Stimulated activated CD8-positive, alpha-beta memory T cell treated with anti-CD3 and anti-CD28 coated beads, Interleukin-12 subunit alpha, Interleukin-12 subunit beta, amount 100 ng/mL, for 1 hour (primary cell): ENCODE measurements around the gene ABCF2.

Experiments
- DNase-seq: peaks from one replicate; pipeline ENCODE4 v3.0.0-alpha.2; 2020; ENCODE audit warnings: low read depth

Gene ABCF2

DNA sequence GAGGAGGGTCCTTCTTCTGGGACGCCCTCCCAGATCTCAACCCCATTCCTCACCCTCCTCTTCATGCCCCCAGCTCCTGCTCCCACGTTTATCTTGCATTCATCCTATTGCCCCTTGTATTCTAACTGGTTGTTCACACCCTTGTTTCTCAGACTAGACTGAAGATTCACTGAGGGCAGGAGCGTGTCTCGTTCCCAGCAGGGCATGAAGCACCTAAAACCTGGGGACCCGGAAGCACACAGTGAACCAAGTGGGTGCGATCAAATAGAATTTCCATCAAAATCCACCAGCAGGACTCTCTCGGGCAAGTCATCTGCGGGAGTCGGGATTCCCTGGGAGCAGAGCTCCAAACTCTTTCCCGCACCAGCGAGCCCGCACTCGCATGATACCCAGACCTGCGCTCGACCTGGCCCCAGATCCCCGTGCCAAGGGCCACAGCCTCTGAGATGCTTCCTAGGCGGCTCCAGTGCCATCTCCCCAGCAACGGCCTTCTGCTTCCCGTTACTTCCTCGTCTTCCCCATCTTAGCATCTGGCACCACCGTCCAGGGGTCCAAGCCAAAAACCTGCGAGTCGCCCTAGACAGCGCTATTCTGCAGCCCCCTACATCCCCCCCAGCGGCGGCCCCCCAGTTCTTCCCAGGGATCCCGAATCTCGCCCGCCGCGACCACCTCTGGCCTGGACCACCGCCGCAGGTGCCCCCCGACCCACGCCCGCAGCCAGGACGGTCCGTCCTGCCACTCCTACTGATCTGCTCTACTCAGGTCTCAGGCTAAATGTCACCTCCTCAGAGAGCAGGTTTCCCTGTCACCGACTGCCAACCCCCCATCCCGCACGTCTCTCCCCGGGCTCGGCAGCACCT is 53.4 kb downstream of the ABCF2 start:
- no peak for DNase-seq

DNA sequence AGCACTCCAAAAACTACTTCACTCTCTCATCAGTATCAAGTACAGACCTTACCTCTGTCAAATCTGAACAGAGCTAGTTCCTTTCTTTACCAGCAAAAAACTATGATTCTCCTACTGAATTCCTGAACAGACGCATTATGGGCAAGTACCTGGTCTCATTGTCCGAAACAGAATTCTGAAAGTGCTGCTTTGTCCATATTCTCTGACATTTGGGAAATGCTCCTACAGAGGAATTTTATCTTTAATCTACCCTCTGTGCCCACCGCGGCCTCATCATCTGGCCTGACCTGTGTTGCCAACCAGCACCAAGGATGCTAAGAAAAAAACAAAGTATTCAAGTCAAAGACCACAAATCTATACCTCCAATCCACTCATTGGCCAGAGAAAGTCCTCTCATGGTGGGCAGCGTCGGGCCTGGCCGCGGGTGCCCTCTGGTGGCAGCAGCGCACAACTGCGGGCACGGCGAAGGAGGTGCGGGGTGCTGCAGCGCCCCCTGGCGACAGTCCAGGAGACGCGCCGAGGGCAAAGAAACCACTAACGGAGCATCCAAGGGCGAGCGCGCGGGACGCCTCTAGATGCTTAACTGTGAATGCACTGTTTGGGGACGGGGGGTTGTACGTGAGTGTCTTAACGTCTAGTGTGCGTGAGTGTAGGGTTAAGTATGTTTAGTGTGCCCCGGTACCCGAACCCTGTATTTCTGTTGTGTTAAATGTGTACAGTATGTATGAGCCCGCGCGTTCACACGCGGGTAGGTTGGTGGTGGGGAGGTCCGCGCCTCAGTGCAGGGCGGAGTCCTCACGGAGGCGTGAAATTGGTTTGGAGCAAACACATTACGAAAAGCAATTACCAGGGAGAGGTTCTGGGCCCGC is 54.5 kb downstream of the ABCF2 start:
- peak; percentile 64 for DNase-seq

DNA sequence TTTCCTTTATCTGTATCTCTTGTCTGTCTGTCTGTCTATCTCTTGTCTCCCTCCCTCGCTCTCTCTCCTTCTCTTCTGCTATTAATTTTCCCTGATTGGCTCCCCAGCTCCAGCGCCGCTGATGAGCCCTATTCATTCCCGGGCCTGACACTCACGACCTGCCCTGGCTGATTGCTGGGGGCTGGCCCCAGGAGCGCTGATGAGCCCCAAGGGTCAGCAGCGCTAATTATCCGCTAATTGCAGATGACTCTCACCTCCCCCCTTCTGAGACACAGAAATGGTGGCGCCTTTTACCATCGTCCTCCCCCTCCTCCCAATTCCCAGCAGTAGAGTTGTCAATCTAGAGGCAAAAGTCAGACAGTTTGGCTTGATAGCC is 58.2 kb downstream of the ABCF2 start:
- no peak for DNase-seq

DNA sequence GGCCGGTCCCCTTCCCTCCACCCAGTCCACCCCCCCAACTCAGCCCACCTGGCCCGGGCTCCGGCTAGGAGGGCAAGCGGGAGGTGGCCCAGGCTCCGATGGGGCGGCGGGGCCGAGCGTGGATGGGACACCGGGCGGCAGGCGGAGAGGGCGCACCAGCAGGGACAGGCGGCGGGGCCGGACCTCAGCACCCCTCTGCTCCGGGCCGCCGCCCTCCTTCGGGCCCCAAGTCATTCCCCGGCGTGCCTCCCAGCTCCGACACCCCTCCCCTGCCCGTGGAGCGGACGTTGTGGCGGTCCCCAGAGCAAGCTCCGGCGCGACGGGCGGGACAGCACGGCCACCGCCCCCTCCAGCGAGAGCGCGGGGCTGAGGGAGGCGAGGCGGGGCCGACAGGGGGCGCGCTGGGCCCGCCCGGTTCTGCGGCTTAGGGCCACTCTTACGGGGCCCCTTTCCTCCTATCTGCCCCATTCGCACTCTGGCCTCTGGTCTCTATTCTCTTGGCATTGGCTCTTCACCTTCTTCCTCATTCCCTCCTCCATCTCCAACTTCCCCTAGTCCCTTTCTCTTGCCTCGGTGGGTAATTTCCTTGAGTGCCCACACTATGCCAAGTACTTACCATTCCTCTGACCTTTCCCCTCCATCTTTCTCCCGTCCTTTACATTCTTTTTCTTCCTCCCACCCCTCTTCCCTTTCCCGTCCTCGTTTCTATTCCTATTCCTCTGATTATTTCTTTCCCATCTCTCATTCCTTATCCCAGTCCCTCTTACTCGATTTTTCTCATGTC is 58.8 kb downstream of the ABCF2 start:
- peak; percentile 29 for DNase-seq

DNA sequence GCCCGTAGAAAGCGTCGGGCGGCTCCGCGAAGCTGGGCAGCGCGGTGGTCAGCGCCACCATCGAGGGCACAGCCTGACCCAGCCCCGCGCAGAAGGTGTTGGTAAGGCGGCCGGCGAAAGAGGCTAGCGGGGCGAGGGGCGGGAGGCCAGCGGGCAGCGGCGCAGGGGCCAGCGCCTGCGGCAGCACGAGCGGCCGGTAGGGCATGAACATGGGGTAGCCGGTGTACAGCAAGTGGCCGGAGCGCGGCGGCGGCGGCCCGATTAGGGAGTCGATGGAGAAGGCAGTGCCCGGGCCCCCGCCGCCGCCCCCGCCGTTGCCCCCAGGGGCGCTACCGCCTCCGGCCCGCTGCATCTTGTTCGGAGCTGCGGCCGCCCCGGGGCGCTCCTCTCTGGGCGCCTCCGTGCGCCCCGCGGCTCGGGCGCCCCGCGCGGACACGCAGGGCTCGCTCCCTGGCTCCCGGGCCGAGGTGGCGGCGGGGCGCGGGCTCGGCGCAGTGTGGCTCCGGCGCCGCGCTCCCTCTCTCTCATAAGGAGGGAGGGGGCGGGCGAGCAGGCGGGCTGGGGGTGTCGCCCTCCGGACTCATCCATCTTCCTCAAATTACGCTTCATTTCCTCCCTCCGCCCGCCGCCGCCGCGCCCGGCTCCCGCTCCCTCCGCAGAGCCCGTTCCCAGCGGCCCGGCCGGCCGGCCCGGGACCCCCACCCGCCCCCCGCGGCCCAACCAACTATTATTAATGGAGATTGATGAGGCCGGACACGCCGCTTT is 59.6 kb downstream of the ABCF2 start, which contains the start of gene GBX1:
GBX1 (minus strand) TSS at position 498 of the 765 bp plus-strand sequence; CDS start at position 352, 146 bp downstream.
- no peak for DNase-seq

DNA sequence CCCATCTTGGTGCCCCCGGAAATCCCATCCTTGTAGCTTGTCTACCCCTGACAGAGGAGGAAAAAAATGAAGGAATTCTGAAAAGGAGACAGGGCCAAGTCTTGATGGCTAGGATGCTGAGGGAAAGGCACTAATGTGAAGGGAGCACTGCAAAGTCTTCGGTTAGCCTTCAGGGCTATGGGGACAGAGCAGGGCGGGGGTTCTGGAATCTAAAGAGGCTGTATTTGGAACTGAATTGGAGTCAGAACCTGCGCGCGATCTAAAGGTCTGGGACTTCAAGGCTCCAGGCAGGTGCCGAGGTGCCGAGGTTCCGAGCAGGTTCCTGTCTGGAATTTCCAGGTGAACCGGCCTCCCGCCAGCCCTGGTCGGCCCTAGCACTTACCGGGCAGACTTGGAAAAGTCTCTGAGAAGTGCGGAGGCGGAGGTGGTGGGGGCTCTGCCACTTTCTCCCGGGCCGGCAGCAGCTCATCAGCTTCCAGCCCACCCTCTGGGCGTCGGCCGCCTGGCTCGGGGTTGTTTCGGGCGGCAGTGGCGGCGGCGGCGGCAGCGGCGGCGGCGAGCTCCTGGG is 60.3 kb downstream of the ABCF2 start:
- DNase-seq = no peak
